GM19372 (cell line): Measurements from ENCODE around the gene VTA1.

Experiments
- ATAC-seq: cut with Tn5 transposase; IDR thresholded peaks from one replicate; pipeline ENCODE4 v1.9.1; 2021; ENCODE audit warnings: mild to moderate bottlenecking, low read depth, moderate library complexity; ENCODE audit not compliant: unreplicated experiment

VTA1 gene

GRCh38 chr6:142260748-142261147 lies 113.7 kb downstream of the VTA1 start:
- no peak for ATAC-seq

GRCh38 chr6:142262231-142262630 lies 115.2 kb downstream of the VTA1 start:
- no peak for ATAC-seq

- ATAC-seq = no peak
Measured at GRCh38 chr6:142265476-142265875, 118.4 kb downstream of the VTA1 start.

GRCh38 chr6:142266060-142266459 lies 119.0 kb downstream of the VTA1 start:
- ATAC-seq = no peak

- ATAC-seq = no peak
Measured at GRCh38 chr6:142271476-142271875, 124.4 kb downstream of the VTA1 start.
